Upper lobe of left lung (tissue), 6 donors: Measurements from ENCODE around the gene MRPL18. TPM values are rescaled to one million over a fixed set of nuclear protein-coding genes. Genes with fewer than 3 reads are reported as not detected.
A peak's percentile ranks its signal among the peaks of the same experiment; 100 is the strongest.

Source experiments
- ATAC-seq, 2 donors: fragments of 200-7000 bp; cut with Tn5 transposase; one replicate each; pipeline ENCODE4 v1.9.1; 2022; ENCODE audit warnings: mild to moderate bottlenecking in 2 of 2, moderate library complexity in 2 of 2; ENCODE audit not compliant: low FRiP score in 2 of 2
- DNase-seq, 2 donors: peaks; one replicate each; pipeline ENCODE4 v3.0.0-alpha.2; 2019 to 2020
- H3K27ac ChIP-seq, 4 donors: fragments of 200-600 bp; sonication (generic); one replicate each; pipeline ENCODE4 v1.5.1; 2016 to 2019
- H3K27me3 ChIP-seq, 4 donors: fragments of 200-600 bp; sonication (generic); one replicate each; pipeline ENCODE4 v1.5.1; 2017 to 2019
- H3K36me3 ChIP-seq, 4 donors: fragments of 200-600 bp; sonication (generic); one replicate each; pipeline ENCODE4 v1.5.1; 2016 to 2019
- H3K4me1 ChIP-seq, 4 donors: fragments of 200-600 bp; sonication (generic); one replicate each; pipeline ENCODE4 v1.5.1; 2018 to 2019
- H3K4me3 ChIP-seq, 4 donors: fragments of 200-600 bp; sonication (generic); one replicate each; pipeline ENCODE4 v1.5.1; 2017 to 2019; ENCODE audit warnings: mild to moderate bottlenecking in 2 of 4, moderate library complexity in 1 of 4
- H3K9me3 ChIP-seq, 4 donors: fragments of 200-600 bp; sonication (generic); one replicate each; pipeline ENCODE4 v1.5.1; 2018 to 2019
- CTCF ChIP-seq, 6 experiments: fragments of 450-650 bp in 4 of 6; fragments of 200-600 bp in 2 of 6; sonication (generic) in 2 of 6; IDR thresholded peaks; one replicate each; pipeline ENCODE4 v1.5.1; 2016 to 2019; ENCODE audit warnings: antibody characterized with exemption in 6 of 6
- EP300 ChIP-seq, 4 donors: sonication (generic); formaldehyde crosslinking; IDR thresholded peaks; one replicate each; pipeline ENCODE4 v1.5.1; 2017; ENCODE audit warnings: antibody characterized with exemption in 4 of 4, control low read depth in 2 of 4
- POLR2A ChIP-seq, 4 donors: fragments of 450-650 bp; IDR thresholded peaks; one replicate each; pipeline ENCODE4 v1.5.1; 2016 to 2017; ENCODE audit warnings: antibody characterized with exemption in 4 of 4, mild to moderate bottlenecking in 2 of 4
- POLR2AphosphoS5 ChIP-seq, 2 donors: sonication (generic); formaldehyde crosslinking; IDR thresholded peaks; one replicate each; pipeline ENCODE4 v1.5.1; 2017; ENCODE audit warnings: antibody characterized with exemption in 2 of 2
- WGBS, 2 donors: methylation state at CpG; one replicate each; pipeline ENCODE4 v1.1.5; 2017 to 2018; 5-methylcytosine and 5-hydroxymethylcytosine counted together
- total RNA-seq, 6 donors: library from RNA; depleted of rRNA in 4 of 6; stranded (reverse); fragments of >200 nt in 4 of 6; gene quantifications; one replicate each; pipeline versions ENCODE4 v1.1.0 to v1.2.1, GENCODE V29; 2016 to 2021
- donor health status: DM: no; HTN: no; CAD: no; lungs with moderate emphysema.
- donor health status: DM: no; HTN: yes; CAD: no; lungs with severe emphysema.

Gene MRPL18
- total RNA-seq, 6 donors from 2014 or later, result 18.9 to 61.5 (median 58.7) TPM

GRCh38 chr6:159756508-159756907 is 33.8 kb upstream of the MRPL18 start:
- peak in 1 of 2 donors; percentile 56 for DNase-seq
- 81 to 86% methylated on average over 4 of the region's 4 CpGs for WGBS, 2 donors
- no peaks in the 10 kb centered on the region for H3K27me3 ChIP-seq
- H3K27ac ChIP-seq, result no peak overlapping the region
- no peak overlapping the region for H3K4me3 ChIP-seq
- TF ChIP-seq EP300 (IDR thresholded peaks at IDR 0.05), result no peak
- TF ChIP-seq POLR2A (IDR thresholded peaks at IDR 0.05), result no peak
- no peak for TF ChIP-seq CTCF (IDR thresholded peaks at IDR 0.05)
- TF ChIP-seq POLR2AphosphoS5 (IDR thresholded peaks at IDR 0.05), result no peak
- H3K4me1 ChIP-seq, result peaks cover 11 to 14% (median 12%) of the 10 kb centered on the region in 4 donors
- peaks cover 9 to 74% (median 37%) of the 10 kb centered on the region in 4 donors for H3K36me3 ChIP-seq
- no peaks in the 10 kb centered on the region for H3K9me3 ChIP-seq
- no peak for ATAC-seq

- 94% methylated on average over 7 of the region's 7 CpGs for WGBS, 2 donors
- Histone ChIP-seq H3K4me3 (no peak overlapping the region), H3K9me3 (no peaks in the 10 kb centered on the region), H3K36me3 (peaks cover 6 to 56% (median 23%) of the 10 kb centered on the region in 4 donors), H3K27me3 (no peaks in the 10 kb centered on the region), H3K4me1 (peaks cover 19 to 23% (median 20%) of the 10 kb centered on the region in 4 donors), H3K27ac (peak overlapping the region in 1 of 4 donors; percentile 4)
- ATAC-seq (no peak), DNase-seq (no peak)
- TF ChIP-seq EP300 (IDR thresholded peaks at IDR 0.05), result no peak
- no peak for TF ChIP-seq POLR2AphosphoS5 (IDR thresholded peaks at IDR 0.05)
- TF ChIP-seq CTCF (IDR thresholded peaks at IDR 0.05), result no peak
- no peak for TF ChIP-seq POLR2A (IDR thresholded peaks at IDR 0.05)
These were observed 32.0 kb upstream of the MRPL18 start for GRCh38 chr6:159758031-159759001.

GRCh38 chr6:159759645-159760044 is 30.6 kb upstream of the MRPL18 start:
- Histone ChIP-seq H3K4me3 (no peak overlapping the region), H3K9me3 (no peaks in the 10 kb centered on the region), H3K36me3 (peaks cover 4 to 54% (median 16%) of the 10 kb centered on the region in 4 donors), H3K27me3 (no peaks in the 10 kb centered on the region), H3K27ac (no peak overlapping the region), H3K4me1 (peaks cover 19 to 33% (median 21%) of the 10 kb centered on the region in 4 donors)
- 75 to 76% methylated on average over 2 of the region's 2 CpGs for WGBS, 2 donors
- DNase-seq, result no peak
- no peak for TF ChIP-seq CTCF (IDR thresholded peaks at IDR 0.05)
- TF ChIP-seq POLR2AphosphoS5 (IDR thresholded peaks at IDR 0.05), result no peak
- TF ChIP-seq POLR2A (IDR thresholded peaks at IDR 0.05), result no peak
- no peak for TF ChIP-seq EP300 (IDR thresholded peaks at IDR 0.05)
- no peak for ATAC-seq

- WGBS, 2 donors, result 60 to 64% methylated on average over 3 of the region's 3 CpGs
- no peak for TF ChIP-seq CTCF (IDR thresholded peaks at IDR 0.05)
- TF ChIP-seq POLR2A (IDR thresholded peaks at IDR 0.05), result no peak
- TF ChIP-seq EP300 (IDR thresholded peaks at IDR 0.05), result no peak
- TF ChIP-seq POLR2AphosphoS5 (IDR thresholded peaks at IDR 0.05), result no peak
- Histone ChIP-seq H3K27ac (peak overlapping the region; percentile 92 to 98 (median 96)), H3K9me3 (no peaks in the 10 kb centered on the region), H3K4me3 (peak overlapping the region in 2 of 4 donors; percentile 80 to 97), H3K36me3 (peaks cover 0 to 47% (median 7%) of the 10 kb centered on the region in 4 donors), H3K27me3 (no peaks in the 10 kb centered on the region), H3K4me1 (peaks cover 19 to 34% (median 21%) of the 10 kb centered on the region in 4 donors)
- DNase-seq, result no peak
- no peak for ATAC-seq
These were observed 29.6 kb upstream of the MRPL18 start for GRCh38 chr6:159760602-159761057.
